Measurements from ENCODE around the gene SMIM21. TPM values are rescaled to one million over a fixed set of nuclear protein-coding genes. Genes with fewer than 3 reads are reported as not detected.

SMIM21 gene
- total RNA-seq, 1 experiment from 2014 or later = not detected

GRCh38 chr18:75376004-75376403, 51.5 kb downstream of the SMIM21 start:
- POLR2A ChIA-PET = no interaction called here
- Mint-ChIP-seq H3K27ac (ENCODE audit: unreplicated experiment) (no peak overlapping the region), H3K36me3 (ENCODE audit: insufficient read depth, unreplicated experiment) (no peaks in the 10 kb centered on the region), H3K4me1 (ENCODE audit: low read depth, unreplicated experiment) (no peaks in the 10 kb centered on the region), H3K9me3 (ENCODE audit: unreplicated experiment) (peaks cover 4% of the 10 kb centered on the region), H3K27me3 (ENCODE audit: insufficient read depth, unreplicated experiment) (peaks cover 4% of the 10 kb centered on the region), H3K4me3 (ENCODE audit: unreplicated experiment) (no peak overlapping the region)
- no peaks in the 10 kb centered on the region for H3K4me1 ChIP-seq
- H3K36me3 ChIP-seq (ENCODE audit: control insufficient read depth, insufficient read depth, low read length) = no peaks in the 10 kb centered on the region
- no TSS peak for BruUV-seq (replicated peaks)
- intact Hi-C loops (cut with micrococcal nuclease; ENCODE audit: unreplicated experiment) = no loop called here
- H3K27me3 ChIP-seq (replicated peaks; ENCODE audit: control insufficient read depth, insufficient read depth, low read length) = no peaks in the 10 kb centered on the region
- DNase-seq = no peak
- no peak overlapping the region for H3K4me3 ChIP-seq (ENCODE audit: low read depth, low read length)
- CTCF ChIA-PET = no interaction called here
- TF ChIP-seq, protein P1, sequence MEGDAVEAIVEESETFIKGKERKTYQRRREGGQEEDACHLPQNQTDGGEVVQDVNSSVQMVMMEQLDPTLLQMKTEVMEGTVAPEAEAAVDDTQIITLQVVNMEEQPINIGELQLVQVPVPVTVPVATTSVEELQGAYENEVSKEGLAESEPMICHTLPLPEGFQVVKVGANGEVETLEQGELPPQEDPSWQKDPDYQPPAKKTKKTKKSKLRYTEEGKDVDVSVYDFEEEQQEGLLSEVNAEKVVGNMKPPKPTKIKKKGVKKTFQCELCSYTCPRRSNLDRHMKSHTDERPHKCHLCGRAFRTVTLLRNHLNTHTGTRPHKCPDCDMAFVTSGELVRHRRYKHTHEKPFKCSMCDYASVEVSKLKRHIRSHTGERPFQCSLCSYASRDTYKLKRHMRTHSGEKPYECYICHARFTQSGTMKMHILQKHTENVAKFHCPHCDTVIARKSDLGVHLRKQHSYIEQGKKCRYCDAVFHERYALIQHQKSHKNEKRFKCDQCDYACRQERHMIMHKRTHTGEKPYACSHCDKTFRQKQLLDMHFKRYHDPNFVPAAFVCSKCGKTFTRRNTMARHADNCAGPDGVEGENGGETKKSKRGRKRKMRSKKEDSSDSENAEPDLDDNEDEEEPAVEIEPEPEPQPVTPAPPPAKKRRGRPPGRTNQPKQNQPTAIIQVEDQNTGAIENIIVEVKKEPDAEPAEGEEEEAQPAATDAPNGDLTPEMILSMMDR (IDR thresholded peaks at IDR 0.05; ENCODE audit: insufficient read depth in 1 of 2, low read depth in 1 of 2, low read length in 1 of 2, severe bottlenecking in 1 of 2, unreplicated experiment in 1 of 2) = no peak
- no peaks in the 10 kb centered on the region for H3K9me3 ChIP-seq

- H3K4me1 ChIP-seq = no peaks in the 10 kb centered on the region
- H3K4me3 ChIP-seq (ENCODE audit: low read depth, low read length) = no peak overlapping the region
- Mint-ChIP-seq H3K4me3 (ENCODE audit: unreplicated experiment) (no peak overlapping the region), H3K4me1 (ENCODE audit: low read depth, unreplicated experiment) (no peaks in the 10 kb centered on the region), H3K9me3 (ENCODE audit: unreplicated experiment) (peaks cover 8% of the 10 kb centered on the region), H3K27me3 (ENCODE audit: insufficient read depth, unreplicated experiment) (no peaks in the 10 kb centered on the region), H3K27ac (ENCODE audit: unreplicated experiment) (no peak overlapping the region), H3K36me3 (ENCODE audit: insufficient read depth, unreplicated experiment) (no peaks in the 10 kb centered on the region)
- no peaks in the 10 kb centered on the region for H3K27me3 ChIP-seq (replicated peaks; ENCODE audit: control insufficient read depth, insufficient read depth, low read length)
- POLR2A ChIA-PET = no interaction called here
- H3K9me3 ChIP-seq = no peaks in the 10 kb centered on the region
- no peak for DNase-seq
- TF ChIP-seq, protein P1 (IDR thresholded peaks at IDR 0.05; ENCODE audit: insufficient read depth in 1 of 2, low read depth in 1 of 2, low read length in 1 of 2, severe bottlenecking in 1 of 2, unreplicated experiment in 1 of 2) = no peak
- intact Hi-C loops (cut with micrococcal nuclease; ENCODE audit: unreplicated experiment) = no loop called here
- no peaks in the 10 kb centered on the region for H3K36me3 ChIP-seq (ENCODE audit: control insufficient read depth, insufficient read depth, low read length)
- CTCF ChIA-PET = no interaction called here
- no TSS peak for BruUV-seq (replicated peaks)
Observed at GRCh38 chr18:75375341-75375740, 52.2 kb downstream of the SMIM21 start.

GRCh38 chr18:75374466-75374865, 53.0 kb downstream of the SMIM21 start:
- TF ChIP-seq, protein P1 (IDR thresholded peaks at IDR 0.05; ENCODE audit: insufficient read depth in 1 of 2, low read depth in 1 of 2, low read length in 1 of 2, severe bottlenecking in 1 of 2, unreplicated experiment in 1 of 2) = no peak
- no peaks in the 10 kb centered on the region for H3K27me3 Mint-ChIP-seq (ENCODE audit: insufficient read depth, unreplicated experiment)
- H3K9me3 Mint-ChIP-seq (ENCODE audit: unreplicated experiment) = peaks cover 8% of the 10 kb centered on the region
- no peak for DNase-seq
- Histone ChIP-seq H3K9me3 (no peaks in the 10 kb centered on the region), H3K36me3 (ENCODE audit: control insufficient read depth, insufficient read depth, low read length) (no peaks in the 10 kb centered on the region), H3K27me3 (replicated peaks; ENCODE audit: control insufficient read depth, insufficient read depth, low read length) (no peaks in the 10 kb centered on the region), H3K4me3 (ENCODE audit: low read depth, low read length) (no peak overlapping the region), H3K4me1 (no peaks in the 10 kb centered on the region)
- no peaks in the 10 kb centered on the region for H3K36me3 Mint-ChIP-seq (ENCODE audit: insufficient read depth, unreplicated experiment)
- ChIA-PET CTCF (no interaction called here), POLR2A (no interaction called here)
- no peak overlapping the region for H3K27ac Mint-ChIP-seq (ENCODE audit: unreplicated experiment)
- no peak overlapping the region for H3K4me3 Mint-ChIP-seq (ENCODE audit: unreplicated experiment)
- H3K4me1 Mint-ChIP-seq (ENCODE audit: low read depth, unreplicated experiment) = no peaks in the 10 kb centered on the region
- no TSS peak for BruUV-seq (replicated peaks)
- intact Hi-C loops (cut with micrococcal nuclease; ENCODE audit: unreplicated experiment) = no loop called here

Measured in Caco-2 (cell line).